Bone marrow (tissue), 2 donors: ENCODE data around the gene NCAPG.

ENCODE experiments used
- DNase-seq, 2 donors: peaks; one replicate each; lab custom pipeline; 2025; lab: John Stamatoyannopoulos, UW

The NCAPG gene

DNA sequence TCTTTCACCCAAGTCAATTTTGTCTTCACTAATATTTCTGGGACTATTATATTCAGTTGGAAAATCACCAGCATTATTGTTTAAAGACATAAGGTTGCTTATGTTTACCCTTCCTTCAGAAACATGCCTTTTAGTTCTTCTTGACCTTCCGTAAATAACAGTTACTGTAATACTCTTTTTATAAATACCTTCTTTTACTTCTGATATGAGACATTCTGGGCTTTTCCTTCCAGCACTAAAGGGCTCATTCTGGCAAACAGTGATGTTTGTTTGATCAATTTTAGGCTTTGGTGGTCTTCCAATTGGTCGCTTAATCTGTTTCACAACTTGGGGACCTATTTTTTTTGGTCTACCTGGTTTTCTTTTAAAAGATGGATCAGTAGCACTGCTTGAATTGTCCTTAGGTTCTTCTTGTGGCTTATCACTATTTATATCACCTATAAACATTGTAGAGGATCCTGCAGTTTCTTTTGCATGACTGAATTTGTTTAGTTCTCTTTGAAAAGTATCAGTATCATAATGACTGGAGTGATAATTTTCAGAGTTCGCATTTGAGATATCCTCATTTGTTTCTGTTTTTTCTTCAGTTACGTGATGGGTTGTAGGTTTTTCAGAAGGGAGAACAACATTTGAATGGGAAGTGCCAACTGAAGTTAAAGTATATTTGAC, 64.8 kb downstream of the NCAPG start:
- DNase-seq, result no peak

DNA sequence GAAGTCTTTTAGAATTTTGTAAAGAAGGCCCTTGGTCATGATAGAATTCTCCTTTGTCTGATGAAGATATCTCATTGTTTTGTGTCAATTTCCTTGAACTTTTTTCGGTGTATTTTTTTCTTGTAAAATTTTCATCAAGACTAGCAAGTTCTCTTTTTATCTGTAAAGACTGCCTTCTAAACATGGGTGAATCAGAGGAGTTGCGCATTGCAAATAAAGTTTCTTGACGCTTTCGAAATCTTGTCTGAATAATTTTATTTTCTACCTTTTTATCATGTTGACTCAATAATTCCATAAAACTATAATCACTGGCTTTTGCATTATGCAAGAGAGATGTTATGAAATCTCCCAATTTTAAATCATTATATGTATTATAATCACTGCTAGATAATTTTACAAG, 66.2 kb downstream of the NCAPG start:
- no peak for DNase-seq

- DNase-seq, result no peak
Measured at GRCh38 chr4:17877661-17878060, 66.9 kb downstream of the NCAPG start.

- no peak for DNase-seq
Measured at GRCh38 chr4:17884063-17884462, 73.3 kb downstream of the NCAPG start.

DNA sequence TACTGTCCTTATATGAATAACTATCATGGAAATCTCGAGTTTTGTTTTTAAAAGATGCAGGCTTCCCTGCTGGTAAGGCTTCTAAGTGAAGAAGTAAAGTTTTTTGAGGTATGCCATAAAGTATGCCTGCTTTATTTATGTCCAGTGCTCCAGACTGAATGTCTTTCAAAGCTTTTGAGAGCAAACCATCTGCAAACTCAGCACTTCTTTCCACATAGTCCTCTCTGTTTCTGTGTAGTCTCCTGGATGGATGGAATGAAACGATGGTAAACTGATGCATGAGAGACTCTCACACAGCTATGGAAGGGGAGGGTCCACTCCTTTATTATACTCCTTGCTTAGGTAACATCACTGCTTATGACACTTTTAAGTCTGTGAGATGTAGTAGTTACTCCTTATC, 73.7 kb downstream of the NCAPG start:
- DNase-seq, result no peak

DNA sequence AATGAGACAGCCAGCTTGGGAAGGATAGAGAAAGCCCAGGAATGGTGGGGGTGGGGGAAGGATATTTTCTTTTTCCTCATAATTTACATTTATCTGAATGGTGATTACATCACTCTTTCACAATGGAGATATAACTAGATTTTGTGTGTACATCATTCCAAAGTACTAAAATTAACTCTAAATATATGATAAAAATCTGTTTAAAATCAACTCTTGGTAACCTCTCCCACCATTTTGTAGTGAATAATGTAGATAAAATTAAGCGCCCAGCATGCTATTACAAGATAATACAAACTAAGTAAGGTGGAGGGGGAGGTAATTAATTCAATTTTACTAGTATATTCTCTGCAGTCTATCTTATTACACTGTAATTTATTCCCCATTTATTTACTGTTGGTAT, 78.9 kb downstream of the NCAPG start:
- no peak for DNase-seq

GRCh38 chr4:17894421-17894820, 83.6 kb downstream of the NCAPG start:
- no peak for DNase-seq
